NCI-H446 treated with DMSO at 0.1 percent for 48 hours (cell line): Measurements from ENCODE around the gene CYTH4.

Source experiments
- DNase-seq: peaks from one replicate; lab custom pipeline; 2025; lab: John Stamatoyannopoulos, UW

CYTH4 gene

DNA sequence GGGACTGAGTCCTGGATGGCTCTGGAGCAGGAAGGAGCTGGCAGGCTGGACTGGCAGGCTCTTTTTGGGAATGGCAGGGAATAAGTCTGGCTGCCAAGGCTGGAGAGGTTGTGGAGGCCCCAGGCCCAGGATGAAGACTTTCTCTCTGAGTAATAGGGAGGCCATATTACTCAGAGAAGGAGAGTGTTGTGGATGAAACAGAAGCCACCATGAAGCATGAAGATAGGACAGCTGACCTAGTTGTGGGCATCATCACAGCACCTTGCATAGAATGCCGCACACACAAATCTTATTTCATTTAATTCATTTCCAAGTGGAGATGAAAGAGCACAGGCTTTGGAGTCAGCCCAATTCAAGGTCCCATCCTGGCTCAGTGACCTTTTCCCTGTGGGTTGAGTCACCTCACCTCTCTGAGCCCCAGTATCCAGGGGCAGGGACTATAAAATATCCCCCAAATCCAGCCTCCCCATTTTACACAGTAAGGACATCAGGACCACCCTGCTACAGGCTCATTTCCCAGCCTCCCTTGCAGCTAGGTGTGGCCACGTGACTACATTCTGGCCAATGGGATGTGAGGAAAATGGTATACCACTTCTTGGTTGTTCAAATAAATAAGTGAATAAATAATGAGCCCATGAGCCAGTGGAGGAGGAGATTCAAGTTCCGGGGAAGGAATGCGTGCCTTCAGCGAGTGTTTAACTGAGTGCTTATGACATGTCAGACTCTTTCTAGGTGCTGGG is 9.4 kb downstream of the CYTH4 start:
- no peak for DNase-seq

DNA sequence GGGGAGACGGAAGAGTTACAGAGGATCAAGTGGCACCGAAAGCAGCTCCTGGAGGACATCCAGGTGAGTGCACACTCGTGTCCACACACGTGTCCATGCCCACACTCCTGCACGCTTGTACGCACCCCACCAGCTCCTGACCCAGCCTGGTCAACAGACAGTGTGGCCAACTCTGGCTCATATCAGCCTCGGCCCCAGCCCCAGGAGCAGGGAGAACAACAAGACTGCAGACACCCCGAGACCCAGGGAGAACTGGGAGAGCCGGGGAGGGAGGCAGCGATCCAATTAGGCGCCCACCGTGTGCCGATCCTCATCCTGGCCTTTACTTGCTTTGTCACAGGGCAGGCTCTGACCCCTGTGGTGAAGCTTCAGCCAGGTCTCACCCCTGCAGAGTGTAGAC is 10.3 kb downstream of the CYTH4 start:
- no peak for DNase-seq

DNA sequence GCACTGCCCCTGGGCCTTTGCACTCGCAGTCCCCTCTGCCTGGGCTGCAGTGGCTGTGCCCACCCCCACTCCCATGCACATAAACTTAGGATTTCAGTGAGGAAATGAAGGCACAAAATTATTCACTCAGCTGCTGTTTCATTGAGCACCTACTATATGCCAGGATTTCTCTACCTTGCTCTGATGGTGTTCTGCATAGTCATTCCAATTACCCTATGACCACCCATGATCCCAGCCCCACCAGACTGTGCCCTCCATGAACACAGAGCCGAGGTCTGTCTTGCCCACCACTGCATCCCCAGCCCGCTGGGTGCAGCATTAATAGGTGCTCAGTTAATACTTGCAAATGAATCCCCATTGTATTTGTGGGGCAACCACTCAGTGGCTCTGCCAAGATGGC is 10.9 kb downstream of the CYTH4 start:
- no peak for DNase-seq

DNA sequence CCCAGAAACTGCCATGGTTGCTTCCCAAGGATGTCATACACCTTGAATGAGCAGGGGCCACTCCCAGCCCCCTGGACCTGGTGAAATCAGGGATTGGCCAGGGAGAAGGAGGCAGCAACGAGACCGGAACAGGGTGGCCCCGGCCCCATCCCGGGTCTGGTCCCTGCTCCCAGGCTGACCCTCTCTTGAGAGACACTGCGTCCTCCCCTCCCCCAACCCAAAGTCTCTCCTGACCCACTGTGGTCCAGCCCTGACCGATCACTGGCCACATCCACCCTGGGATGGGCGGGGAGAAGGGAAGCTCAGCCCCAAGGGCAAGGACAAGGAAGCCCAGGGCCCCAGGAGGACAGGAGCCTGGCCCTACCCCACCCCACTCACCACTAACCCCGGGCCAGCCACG is 12.4 kb downstream of the CYTH4 start:
- no peak for DNase-seq

DNA sequence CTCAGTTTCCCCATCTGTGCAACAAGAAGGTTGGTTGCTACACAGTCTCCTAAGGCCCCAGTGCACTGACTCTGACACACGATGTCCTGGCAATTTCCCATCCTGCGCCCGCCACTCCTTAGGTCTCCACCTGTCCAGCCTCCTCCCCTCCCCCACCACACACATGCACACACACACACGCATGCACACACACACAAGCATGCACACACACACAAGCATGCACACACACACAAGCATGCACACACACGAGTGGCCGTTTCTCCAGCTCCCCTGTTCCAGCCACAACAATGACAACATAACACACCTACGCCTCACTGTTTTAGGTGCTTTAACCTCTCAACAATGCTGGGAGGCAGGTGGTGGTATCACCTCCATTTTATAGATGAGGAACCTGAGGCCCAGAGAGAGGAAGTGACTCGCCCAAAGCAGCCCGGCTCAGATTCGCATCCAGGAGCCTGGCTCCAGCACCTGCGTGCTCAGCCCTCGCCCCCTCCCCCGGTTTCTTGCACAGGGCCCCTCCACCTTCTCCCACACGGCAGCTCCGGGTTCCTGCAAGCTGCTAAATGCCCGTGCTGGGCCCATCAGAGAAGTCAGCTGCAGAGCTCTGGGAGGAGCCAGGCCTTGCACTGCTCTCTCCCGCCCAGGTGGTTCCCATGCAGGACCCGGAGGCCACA is 13.0 kb downstream of the CYTH4 start:
- DNase-seq: no peak

DNA sequence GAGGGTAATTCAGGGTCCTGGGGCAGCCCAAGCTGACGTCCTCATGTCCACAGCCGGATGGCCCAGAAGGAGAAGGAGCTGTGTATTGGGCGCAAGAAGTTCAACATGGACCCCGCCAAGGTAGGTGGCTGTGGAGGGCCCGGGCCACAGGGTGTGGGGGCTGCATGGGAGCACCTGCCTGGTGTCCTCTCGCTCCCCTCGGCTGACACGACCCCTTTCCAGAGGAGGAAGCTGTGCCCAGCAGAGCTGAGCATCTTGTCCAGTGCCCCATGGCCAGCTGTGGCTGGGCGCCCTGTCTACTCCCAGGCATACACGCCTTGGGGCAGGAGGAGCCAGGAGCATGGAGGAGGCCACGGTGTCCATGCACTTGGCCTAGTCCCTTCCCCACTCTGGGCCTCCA is 13.6 kb downstream of the CYTH4 start:
- DNase-seq: no peak

DNA sequence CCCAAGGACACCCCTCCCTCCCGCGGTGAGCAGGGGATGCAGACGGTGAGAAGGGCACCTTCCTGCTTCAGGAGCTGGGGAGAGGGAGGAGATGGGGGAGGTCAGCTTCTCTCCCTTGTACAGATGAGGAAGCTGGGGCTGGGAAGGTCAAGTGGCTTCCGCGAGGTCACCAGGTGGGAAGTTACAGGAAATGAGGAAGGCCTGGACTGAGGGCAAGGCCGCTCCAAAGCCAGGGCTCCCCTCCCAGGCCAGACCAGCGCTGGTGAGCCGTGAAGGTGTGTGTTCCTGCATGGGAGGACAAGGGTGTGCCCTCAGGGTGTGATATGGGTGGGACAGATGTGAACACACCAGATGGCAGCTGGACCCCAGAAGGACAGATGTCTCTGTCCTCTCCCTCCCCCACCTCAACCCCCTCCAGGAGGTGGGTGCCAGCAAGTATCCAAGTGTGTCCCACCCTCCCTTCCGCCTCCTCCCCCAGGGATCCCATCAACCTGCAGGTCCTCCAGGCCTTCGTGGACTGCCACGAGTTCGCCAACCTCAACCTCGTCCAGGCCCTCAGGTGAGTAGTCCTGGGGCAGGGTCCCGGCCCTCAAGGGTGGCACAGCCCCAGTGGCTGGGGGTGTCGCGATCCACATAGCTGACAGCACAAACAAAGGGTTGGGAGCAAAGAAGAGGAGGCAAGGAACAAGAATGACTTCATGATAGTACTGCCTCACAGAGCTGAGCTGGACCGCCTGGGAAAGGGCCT is 16.6 kb downstream of the CYTH4 start:
- no peak for DNase-seq

DNA sequence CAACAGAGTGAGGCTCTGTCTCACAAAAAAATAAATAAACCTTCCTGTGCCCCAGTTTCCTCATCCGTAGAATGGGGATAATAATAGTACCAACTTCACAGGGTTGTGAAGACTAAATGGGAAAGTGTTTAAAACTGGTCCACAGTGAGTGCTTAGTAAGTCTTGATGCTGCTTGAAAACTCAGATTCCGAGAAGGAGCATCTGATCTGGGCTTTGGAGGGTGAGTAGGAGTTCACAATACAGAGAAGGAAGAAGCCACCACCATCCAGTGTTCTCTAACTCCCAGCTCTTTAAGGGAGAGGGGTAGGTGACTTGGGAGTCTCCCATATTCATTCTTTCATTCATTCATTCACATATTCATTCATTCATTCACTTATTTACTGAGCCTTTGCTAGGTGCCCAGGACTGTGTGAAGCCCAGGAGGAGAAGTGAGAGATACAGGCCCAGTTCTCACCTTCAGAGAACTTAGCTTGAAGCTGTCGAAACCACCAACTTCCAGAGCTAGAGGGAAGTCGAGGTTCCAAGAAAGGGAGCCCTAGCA is 17.7 kb downstream of the CYTH4 start:
- no peak for DNase-seq

DNA sequence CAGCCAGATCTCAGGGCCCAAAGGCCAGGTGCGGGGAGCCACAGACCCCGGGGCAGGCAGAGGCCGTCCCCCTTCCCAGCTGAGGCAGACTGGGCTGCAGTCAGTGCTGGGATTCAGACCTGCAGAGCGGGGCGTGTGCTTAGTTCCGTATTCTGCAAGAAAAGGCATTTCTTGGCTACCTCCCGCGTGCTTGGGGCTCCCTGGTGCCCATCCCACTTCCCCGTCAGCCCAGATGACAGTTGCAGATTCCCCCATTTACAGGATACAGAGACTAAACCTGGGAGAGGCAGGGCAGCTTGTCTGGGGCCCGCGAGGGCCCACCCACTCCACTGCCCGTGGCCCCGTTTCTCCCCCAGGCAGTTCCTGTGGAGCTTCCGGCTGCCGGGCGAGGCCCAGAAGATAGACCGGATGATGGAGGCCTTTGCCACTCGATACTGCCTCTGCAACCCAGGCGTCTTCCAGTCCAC is 18.3 kb downstream of the CYTH4 start:
- DNase-seq: no peak

DNA sequence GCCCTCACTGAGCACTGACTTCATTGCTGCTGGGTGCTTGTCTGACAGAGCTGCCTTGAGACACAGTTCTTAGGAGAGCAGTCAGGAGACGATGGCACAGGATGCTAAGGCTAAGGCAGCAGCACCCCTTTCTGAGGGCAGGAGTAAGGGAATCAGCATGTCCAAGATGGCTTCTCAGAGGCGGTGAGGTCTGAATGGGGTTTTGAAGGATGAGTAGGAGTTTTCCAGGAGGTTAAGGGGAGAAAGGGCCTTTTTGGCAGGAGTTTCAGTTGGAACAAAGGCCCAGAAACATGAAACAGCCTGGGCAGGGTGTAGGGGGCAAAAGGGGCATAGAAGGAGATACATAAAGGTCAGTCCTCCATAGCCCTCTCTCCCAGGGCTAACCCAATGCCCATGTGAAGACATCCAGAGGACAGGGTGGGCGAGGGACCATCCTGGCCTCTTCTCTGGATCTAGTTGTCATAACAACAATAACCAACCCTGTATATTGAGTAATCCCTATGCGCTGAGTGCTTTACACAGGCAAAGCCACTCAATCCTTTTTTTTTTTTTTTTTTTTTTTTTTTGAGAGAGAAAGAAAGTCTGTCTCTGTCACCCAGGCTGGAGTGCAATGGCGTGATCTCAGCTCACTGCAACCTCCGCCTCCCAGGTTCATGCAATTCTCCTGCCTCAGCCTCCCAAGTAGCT is 19.0 kb downstream of the CYTH4 start:
- no peak for DNase-seq

DNA sequence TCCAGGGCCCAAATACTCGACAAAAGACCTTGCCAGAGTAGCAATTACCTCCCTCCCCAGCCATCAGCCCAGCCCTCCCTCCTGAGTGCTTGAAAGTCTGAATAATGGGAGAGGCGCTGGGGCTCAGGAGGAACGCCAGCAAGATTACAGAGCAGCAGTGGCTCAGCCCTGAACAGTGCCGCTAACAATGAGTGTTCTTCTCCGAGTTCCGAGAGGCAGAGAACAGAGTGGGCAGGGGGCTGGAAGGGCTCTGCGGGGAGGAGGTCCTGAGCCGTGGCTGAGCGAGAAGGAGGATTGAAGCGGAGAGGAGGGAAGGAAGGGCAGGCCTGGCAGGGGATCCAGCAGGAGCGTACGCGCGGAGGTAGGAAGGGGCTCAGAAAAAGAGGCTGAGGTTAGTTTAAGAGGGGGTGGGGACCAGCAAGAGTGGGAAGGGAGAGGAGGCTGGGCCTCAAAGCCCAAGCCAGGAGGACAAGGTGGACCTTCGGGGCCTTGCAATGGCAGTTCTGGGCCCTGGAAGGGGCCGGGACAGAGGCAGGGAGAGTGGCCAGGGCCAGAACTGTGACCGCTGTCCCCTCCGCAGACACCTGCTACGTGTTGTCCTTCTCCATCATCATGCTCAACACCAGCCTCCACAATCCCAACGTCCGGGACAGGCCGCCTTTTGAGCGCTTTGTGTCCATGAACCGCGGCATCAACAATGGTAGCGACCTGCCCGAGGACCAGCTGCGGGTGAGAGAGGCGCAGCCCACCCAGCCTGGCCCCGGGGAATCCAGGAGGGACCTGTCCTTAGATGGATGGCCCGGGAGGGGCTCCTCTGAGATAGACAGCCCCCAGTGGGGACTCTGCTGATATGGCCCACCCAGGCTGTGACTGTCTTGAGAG is 20.6 kb downstream of the CYTH4 start:
- no peak for DNase-seq

DNA sequence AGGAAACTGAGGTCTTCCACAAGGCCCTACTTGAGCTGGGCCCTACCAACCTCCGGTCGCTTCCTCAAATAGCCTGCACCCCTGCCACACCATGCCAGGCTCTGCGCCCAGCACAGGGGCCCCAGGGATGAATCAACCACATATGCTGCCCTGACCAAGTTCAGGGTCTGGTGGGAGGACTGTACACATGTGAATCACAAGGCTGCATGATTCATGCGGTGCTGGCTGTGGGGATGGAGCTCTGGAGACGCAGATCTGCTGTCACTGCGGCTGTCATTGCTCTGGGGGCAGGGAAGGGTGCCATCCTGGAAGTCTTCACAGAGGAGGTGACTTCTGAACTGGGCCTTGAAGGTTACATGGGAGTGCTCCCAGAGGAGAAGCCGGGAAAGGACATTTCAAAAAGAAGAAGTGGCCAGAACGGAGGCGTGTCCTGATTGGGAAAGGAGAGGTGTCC is 21.5 kb downstream of the CYTH4 start:
- no peak for DNase-seq

DNA sequence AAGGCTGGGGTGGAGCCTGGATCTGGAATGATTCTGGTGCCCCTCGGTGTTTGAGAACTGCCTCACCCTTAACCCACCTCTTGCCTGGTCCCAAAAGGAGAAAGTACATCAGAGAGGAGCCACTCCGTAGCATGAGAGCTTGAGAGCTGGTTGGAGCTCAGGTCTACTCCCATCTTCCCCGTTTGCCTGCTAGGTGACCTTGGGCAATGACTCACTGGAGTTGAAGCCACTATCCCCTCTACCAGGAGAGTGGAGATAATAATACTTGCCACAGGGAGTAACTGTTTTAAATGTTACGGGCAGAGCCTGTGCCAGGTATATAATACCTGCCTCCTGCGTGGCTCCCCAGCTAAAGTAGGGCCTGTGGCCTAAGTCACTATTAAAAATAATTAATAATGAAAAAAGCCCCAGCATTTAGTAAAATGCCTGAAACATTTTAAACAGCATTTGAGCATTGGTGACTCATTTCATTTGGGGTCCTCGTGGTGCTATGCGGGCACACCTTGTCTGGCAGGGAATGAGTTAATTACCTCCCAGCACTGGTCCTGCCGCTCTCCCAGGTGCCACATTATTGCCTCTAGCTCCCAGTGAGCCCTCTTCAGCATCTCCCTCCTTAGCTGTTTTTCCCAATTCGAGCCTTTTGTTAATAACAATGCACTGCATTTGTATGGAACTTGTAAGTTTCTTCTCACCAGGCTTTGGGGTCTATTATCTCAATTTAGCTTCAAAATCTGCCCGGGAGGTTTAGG is 22.5 kb downstream of the CYTH4 start:
- no peak for DNase-seq

DNA sequence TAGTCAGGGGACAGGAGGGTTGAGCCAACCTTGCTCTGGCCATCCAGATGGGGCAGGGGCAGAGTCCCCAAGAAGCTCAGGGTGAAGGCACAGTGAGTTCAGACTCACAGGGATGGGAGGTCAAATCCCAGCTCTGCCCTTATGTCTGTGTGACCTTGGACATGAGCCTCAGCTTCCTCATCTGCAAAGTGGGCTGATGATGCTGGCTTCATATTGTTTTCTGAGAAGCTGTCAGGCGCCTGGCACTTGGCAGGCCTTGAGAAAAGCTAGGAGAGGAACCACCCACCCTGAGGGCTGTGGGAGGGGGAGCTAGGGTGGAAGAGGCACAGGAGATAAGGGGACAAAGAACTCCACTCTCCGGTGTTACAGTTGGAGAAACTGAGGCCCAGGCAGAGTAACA is 23.6 kb downstream of the CYTH4 start:
- no peak for DNase-seq

DNA sequence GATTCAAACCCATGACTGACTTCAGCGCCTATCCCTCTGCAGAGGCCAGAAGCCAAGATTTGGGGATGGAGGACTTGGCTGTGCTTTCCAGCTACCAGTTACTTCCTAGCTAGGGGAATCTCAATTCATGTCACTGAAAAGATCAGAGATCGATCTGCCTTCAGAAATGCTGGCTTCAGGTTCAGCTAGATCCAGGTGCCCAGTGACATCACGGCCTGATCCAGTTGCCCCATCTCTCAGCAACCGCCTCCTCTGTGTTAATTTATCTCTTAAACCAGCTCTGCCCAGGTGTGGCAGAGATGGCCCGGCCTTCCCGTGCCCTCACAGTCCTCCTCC is 24.2 kb downstream of the CYTH4 start:
- DNase-seq: no peak

DNA sequence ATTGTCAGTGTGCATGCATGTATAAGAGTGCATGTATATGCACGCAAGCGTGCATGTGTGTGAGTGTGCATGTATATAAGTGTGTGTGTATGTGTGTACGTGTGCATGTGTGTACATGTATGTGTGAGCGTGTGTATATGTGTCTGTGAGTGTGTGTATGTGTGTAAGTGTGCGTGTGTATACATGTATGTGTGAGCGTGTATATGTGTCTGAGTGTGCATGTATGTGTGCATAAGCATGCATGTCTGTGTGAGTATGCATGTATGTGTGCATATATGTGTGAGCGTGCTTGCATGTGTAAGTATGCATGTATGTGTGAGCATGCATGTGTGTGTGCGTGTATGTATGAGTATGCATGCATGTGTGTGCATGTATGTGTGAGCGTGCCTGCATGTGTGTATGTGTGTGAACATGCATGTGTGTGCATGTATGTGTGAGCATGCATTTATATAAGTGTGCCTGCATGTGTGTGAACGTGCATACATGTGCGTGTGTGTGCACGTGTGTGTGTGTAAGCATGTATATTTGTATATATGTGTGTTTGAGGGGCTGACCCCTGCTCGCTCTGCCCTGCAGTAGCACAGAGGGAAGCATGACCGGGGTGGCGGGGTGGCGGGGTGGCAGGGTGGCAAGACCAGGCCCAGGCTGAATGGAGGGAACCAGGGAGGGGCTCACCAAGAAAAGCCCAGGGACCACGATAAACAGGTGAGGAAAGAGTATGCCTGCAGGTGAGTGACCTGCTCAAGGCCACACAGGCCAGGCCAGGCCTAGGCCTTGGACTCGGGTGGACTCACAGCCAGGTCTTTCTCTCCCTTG is 26.3 kb downstream of the CYTH4 start:
- DNase-seq: no peak

DNA sequence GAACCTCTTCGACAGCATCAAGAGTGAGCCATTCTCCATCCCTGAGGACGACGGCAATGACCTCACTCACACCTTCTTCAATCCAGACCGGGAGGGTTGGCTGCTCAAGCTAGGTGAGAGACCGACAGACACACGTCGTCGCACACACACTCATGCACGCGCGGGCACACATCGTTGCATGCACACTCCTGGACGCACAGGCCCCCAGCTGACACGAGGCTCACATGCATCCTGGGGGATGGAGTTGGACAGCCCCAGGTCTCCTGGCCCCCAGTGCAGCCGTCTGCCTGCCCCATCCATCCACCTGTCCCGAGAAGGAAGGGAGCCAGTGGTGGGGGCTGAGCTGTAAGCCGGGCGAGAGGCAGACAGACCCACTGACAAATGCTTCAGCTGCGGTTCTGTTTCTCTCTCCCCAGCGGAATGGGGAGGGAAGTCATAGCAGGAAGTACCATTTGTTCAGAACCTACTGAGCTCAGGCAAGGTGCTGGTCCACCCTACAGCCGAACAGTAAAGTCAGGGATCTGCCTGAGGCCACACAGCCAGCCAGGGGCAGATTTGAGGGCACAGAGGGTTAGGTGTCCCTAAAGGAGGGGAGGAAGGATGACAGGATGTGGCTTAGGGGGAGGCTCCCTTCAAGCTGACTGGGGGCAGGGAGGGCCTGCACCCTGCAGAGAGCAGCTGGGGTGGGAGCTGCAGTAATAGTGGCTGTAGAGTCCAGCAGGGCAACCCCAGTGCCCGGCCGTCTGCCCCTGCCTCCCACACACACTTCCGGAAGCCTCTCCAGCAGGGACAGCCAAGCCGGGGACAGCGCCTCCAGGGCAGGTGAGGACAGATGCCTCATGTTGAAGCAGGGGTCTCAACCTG is 27.1 kb downstream of the CYTH4 start:
- DNase-seq: no peak

DNA sequence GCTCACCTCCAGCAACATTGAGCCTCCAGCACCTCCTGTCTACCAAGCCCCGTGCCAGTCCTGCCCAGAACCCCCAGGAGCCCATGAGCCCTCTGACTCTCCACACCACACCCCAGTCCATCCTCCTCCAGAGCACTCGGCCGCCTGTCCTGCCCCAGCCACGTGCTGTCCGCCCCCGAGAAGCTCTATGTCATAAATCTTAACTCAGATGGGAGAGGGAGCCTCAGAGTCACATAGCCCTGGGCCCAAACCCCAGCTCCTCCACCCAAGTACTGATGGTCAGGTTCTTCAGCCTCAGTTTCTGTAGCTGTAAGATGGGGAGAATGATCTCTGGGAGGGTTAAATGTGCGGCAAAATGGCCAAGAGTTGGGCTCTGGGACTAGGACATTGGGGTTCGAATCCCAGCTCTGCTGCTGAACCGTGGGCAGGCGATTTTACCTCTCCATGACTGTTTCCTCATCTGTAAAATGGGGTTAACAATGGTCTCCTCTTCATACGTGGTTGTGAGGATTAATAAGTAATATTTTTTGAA is 27.8 kb downstream of the CYTH4 start:
- DNase-seq: no peak
